HL-60 (cell line): ENCODE measurements around the gene BRAT1.

ENCODE experiments used
- CTCF ChIP-seq: IDR thresholded peaks from one replicate; pipeline ENCODE4 v1.5.1; 2011; ENCODE audit warnings: low read length, control low read depth, inconsistent platforms; ENCODE audit not compliant: insufficient read depth
- POLR2AphosphoS5 ChIP-seq: IDR thresholded peaks from 2 replicates; pipeline ENCODE4 v1.6.1; 2012; ENCODE audit warnings: low read depth
- SPI1 ChIP-seq: IDR thresholded peaks from 2 replicates; pipeline ENCODE4 v1.6.1; 2012; ENCODE audit warnings: low read depth, mild to moderate bottlenecking, borderline replicate concordance

GRCh38 chr7:2499181-2499580 is 56.1 kb downstream of the BRAT1 start:
- TF ChIP-seq POLR2AphosphoS5: no peak
- no peak for TF ChIP-seq CTCF
- TF ChIP-seq SPI1: no peak
